Hepatocyte (in vitro differentiated cells): ENCODE results near the gene TMEM270. TPM values are rescaled to one million over a fixed set of nuclear protein-coding genes. Genes with fewer than 3 reads are reported as not detected.
A peak's percentile ranks its signal among the peaks of the same experiment; 100 is the strongest.

Experiments used
- DNase-seq: peaks from one replicate; pipeline ENCODE4 v3.0.0-alpha.2; 2016; ENCODE audit warnings: low spot score
- H2AFZ ChIP-seq: fragments of 200-600 bp; sonication (generic); 2 replicates; pipeline ENCODE4 v1.6.0; 2016; ENCODE audit warnings: antibody characterized with exemption, mild to moderate bottlenecking
- H3K27ac ChIP-seq: fragments of 200-600 bp; sonication (generic); 2 replicates; pipeline ENCODE4 v1.5.1; 2016; ENCODE audit warnings: mild to moderate bottlenecking
- H3K27me3 ChIP-seq: fragments of 200-600 bp; sonication (generic); 2 replicates; pipeline ENCODE4 v1.6.1; 2016
- H3K36me3 ChIP-seq: fragments of 200-600 bp; sonication (generic); replicated peaks from 2 replicates; pipeline ENCODE4 v1.5.1; 2016; ENCODE audit warnings: low read depth; ENCODE audit not compliant: insufficient read depth
- H3K4me1 ChIP-seq: fragments of 200-600 bp; sonication (generic); 2 replicates; pipeline ENCODE4 v1.5.1; 2016; ENCODE audit warnings: mild to moderate bottlenecking, moderate library complexity; ENCODE audit not compliant: insufficient read depth
- H3K4me2 ChIP-seq: fragments of 200-600 bp; sonication (generic); 2 replicates; pipeline ENCODE4 v1.6.0; 2016
- H3K4me3 ChIP-seq: fragments of 200-600 bp; sonication (generic); 2 replicates; pipeline ENCODE4 v1.5.1; 2016; ENCODE audit warnings: mild to moderate bottlenecking
- H3K79me2 ChIP-seq: fragments of 200-600 bp; sonication (generic); 2 replicates; pipeline ENCODE4 v1.6.0; 2017; ENCODE audit warnings: mild to moderate bottlenecking
- H3K9me2 ChIP-seq: fragments of 200-600 bp; sonication (generic); replicated peaks from 2 replicates; pipeline ENCODE4 v1.6.0; 2017; ENCODE audit warnings: mild to moderate bottlenecking; ENCODE audit not compliant: insufficient read depth
- H3K9me3 ChIP-seq: fragments of 200-600 bp; sonication (generic); 2 replicates; pipeline ENCODE4 v1.5.1; 2016; ENCODE audit warnings: low read depth, mild to moderate bottlenecking
- H4K20me1 ChIP-seq: fragments of 200-600 bp; sonication (generic); 2 replicates; pipeline ENCODE4 v1.6.0; 2016; ENCODE audit warnings: mild to moderate bottlenecking; ENCODE audit not compliant: insufficient read depth, poor library complexity, severe bottlenecking
- CTCF ChIP-seq: fragments of 200-600 bp; sonication (generic); IDR thresholded peaks from 2 replicates; pipeline ENCODE4 v1.5.1; 2016; ENCODE audit warnings: antibody characterized with exemption, mild to moderate bottlenecking; ENCODE audit not compliant: poor library complexity
- EZH2 ChIP-seq: fragments of 200-600 bp; sonication (generic); IDR thresholded peaks from 2 replicates; pipeline ENCODE4 v1.6.1; 2016; ENCODE audit warnings: antibody characterized with exemption, mild to moderate bottlenecking, borderline replicate concordance
- EZH2phosphoT487 ChIP-seq: fragments of 200-600 bp; sonication (generic); IDR thresholded peaks from one replicate; pipeline ENCODE4 v1.6.1; 2018; ENCODE audit warnings: antibody characterized with exemption, mild to moderate bottlenecking, low read depth, moderate library complexity; ENCODE audit not compliant: unreplicated experiment, severe bottlenecking
- WGBS: methylation state at CpG from one replicate; pipeline ENCODE4 v1.1.6; 2016; ENCODE audit warnings: low lambda C conversion rate; ENCODE audit errors: missing lambda C conversion rate; 5-methylcytosine and 5-hydroxymethylcytosine counted together
- polyA plus RNA-seq: library from polyadenylated mRNA; unstranded; fragments of >200 nt; fragmentation: Nextera tagmentation; extraction: Ambion mirVana; gene quantifications from 2 replicates; pipeline ENCODE4 v1.2.1, GENCODE V29; 2016
- total RNA-seq: library from RNA; depleted of rRNA; stranded (reverse); fragments of >200 nt; gene quantifications from 2 replicates; pipeline ENCODE4 v1.2.3, GENCODE V29; 2014

The TMEM270 gene
- total and polyA plus RNA-seq, 2 experiments from 2014 or later = 0.47 to 1.1 TPM

DNA sequence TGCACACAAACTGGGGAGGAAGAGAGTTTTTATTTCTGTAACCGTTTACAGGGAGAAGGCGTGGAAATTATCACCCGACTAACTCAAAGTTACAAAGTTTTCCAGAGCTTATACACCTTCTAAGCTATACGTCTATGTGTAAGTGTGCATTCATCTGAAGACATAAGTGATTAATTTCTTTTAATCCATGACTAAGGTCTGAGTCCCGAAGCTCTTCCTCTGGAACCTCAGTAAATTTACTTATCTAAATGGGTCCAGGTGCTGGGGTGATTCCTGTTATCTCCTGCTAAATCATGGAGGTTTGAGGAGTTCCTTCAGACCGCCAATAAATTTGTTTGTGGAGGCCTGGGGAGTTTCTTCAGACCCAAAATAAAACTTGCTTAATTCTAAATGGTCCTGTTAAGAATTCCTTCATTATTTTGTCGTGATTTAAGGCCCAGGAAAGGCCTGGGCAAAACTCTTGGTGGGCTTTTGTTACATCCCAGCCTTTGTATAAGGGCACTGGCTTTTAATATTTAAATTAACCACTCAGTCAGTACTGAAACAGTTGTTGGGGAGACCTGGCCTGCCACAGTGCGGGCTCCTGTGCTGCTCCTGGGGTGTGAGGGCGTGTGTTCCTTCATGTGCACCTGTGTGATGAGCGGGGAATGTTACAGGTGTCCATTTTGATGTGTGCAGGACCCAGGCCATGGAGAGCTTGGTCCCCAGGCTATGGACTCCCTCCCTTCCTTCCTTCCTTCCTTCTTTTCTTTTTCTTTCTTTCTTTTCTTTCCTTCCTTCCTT lies 12.8 kb upstream of the TMEM270 start:
- WGBS = 90% methylated on average over 10 of the region's 10 CpGs
- Histone ChIP-seq H3K4me3 (no peak overlapping the region), H3K36me3 (no peaks in the 10 kb centered on the region), H3K4me1 (peaks cover 18% of the 10 kb centered on the region), H4K20me1 (no peaks in the 10 kb centered on the region), H2AFZ (no peak overlapping the region), H3K27ac (no peak overlapping the region), H3K9me3 (no peaks in the 10 kb centered on the region), H3K79me2 (peaks cover 1% of the 10 kb centered on the region), H3K27me3 (no peaks in the 10 kb centered on the region), H3K4me2 (no peak overlapping the region), H3K9me2 (no peaks in the 10 kb centered on the region)
- TF ChIP-seq EZH2phosphoT487 (no peak), CTCF (no peak)
- DNase-seq = no peak

- 62% methylated on average over 4 of the region's 4 CpGs for WGBS
- H3K27ac ChIP-seq = peak overlapping the region; percentile 89
- no peaks in the 10 kb centered on the region for H3K79me2 ChIP-seq
- no peaks in the 10 kb centered on the region for H3K27me3 ChIP-seq
- H3K9me3 ChIP-seq = no peaks in the 10 kb centered on the region
- no peaks in the 10 kb centered on the region for H3K9me2 ChIP-seq
- H4K20me1 ChIP-seq = no peaks in the 10 kb centered on the region
- no peak overlapping the region for H3K4me3 ChIP-seq
- H3K36me3 ChIP-seq = no peaks in the 10 kb centered on the region
- H2AFZ ChIP-seq = no peak overlapping the region
- peaks cover 18% of the 10 kb centered on the region for H3K4me1 ChIP-seq
- DNase-seq = peak; percentile 77
- TF ChIP-seq EZH2 (no peak), EZH2phosphoT487 (no peak), CTCF (no peak)
- H3K4me2 ChIP-seq = no peak overlapping the region
Observed at GRCh38 chr7:73850781-73851207, 10.2 kb upstream of the TMEM270 start.

DNA sequence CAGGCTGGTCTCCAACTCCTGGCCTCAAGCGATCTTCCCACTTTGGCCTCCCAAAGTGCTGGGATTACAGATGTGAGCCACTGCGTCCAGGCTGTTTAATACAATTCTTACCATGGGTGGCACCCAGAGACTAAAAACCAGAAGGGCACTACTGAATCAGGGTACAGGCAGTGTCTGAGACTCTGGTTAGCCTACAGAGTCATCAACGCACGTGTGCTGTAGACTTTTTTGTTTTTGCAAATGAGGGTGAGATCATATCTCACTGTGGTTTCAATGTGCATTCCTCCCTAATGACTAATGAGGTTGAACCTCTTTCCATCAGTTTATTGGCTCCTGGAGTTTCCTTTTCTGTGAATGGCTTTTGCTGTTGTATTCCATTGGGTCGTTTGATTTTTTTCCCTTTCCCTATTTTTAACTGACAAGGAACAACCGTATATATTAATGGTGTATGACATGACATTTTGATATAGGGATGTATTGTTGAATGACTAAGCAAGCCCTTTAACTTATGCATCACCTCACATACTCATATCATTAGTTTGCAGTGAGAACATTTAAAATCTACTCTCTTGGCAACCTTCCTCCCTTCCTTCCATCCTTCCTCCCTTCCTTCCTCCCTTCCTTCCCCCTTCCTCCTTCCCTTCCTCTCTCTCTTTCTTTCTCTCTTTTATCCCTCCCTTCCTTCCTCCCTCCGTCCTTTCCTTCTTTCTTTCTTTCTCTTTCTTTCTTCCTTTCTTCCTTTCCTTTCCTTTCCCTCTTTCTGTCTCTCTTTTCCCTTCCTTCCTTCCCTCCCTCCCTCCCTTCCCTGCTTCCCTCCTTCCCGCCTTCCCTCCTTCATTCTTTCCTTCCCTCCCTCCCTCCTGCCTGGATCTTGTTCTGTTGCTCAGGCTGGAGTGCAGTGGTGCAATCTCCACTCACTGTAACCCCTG lies 9.3 kb upstream of the TMEM270 start:
- TF ChIP-seq CTCF (no peak), EZH2phosphoT487 (no peak), EZH2 (no peak)
- DNase-seq = peak; percentile 80
- Histone ChIP-seq H3K9me3 (no peaks in the 10 kb centered on the region), H3K4me1 (peaks cover 18% of the 10 kb centered on the region), H3K27ac (peak overlapping the region; percentile 89), H3K4me3 (no peak overlapping the region), H3K36me3 (no peaks in the 10 kb centered on the region), H3K79me2 (no peaks in the 10 kb centered on the region), H3K4me2 (no peak overlapping the region), H4K20me1 (no peaks in the 10 kb centered on the region), H3K27me3 (no peaks in the 10 kb centered on the region), H2AFZ (no peak overlapping the region), H3K9me2 (no peaks in the 10 kb centered on the region)
- WGBS = 40% methylated on average over 7 of the region's 8 CpGs
